Right lung (tissue), 5 donors: ENCODE data around the gene NRCAM. TPM values are rescaled to one million over a fixed set of nuclear protein-coding genes. Genes with fewer than 3 reads are reported as not detected.

Experiments
- DNase-seq, 2 donors: peaks; one replicate each; pipeline ENCODE4 v3.0.0-alpha.2; 2013
- polyA plus RNA-seq, 5 donors: library from polyadenylated mRNA; unstranded; fragments of 120-200 nt; gene quantifications; one replicate each; pipeline versions ENCODE4 v1.2.1 to v1.2.3, GENCODE V29; 2013; ENCODE audit warnings: inconsistent platforms in 1 of 5, low replicate concordance in 1 of 5; ENCODE audit not compliant: insufficient read length in 5 of 5, insufficient read depth in 1 of 5

NRCAM gene
- polyA plus RNA-seq, 5 donors = 12.3 to 34.9 (median 15.9) TPM

DNA sequence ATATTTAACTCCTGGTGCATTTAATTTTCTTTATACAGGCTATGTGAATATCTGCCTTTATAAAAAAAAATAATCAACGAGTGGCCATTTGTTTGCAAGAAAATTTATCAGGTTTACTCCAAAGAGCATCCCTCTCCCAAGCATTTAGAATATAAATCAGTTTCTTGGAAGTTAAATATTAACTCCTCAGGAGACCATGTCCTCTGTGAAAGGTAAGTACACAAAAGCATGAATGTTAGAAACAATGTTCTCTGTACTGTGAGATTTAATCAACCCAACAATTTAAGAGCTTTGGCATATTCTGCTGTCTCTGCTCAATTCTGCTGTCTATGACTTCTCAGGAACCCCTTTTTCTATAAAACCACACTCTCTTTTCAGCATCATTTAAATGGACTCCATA, 206.8 kb downstream of the NRCAM start:
- no peak for DNase-seq

DNA sequence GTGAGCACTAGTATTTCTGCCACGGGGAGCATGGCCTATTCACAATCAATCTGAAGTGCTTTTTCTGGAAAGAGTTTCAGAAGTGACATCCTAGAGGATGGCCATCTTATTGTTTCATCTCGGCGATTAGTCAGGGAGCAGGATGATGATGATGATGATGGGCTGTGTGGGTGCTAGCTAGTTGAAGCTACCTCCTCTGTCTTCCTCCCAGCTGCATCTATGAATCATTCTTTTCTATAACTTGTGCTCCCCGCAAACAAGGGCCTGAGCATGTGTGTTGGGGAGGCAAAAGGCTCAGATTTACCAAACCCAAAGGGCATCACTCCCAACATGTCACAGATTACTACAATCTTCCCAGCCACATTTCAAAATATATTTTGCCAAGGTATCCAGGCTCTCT, 207.4 kb downstream of the NRCAM start:
- no peak for DNase-seq

DNA sequence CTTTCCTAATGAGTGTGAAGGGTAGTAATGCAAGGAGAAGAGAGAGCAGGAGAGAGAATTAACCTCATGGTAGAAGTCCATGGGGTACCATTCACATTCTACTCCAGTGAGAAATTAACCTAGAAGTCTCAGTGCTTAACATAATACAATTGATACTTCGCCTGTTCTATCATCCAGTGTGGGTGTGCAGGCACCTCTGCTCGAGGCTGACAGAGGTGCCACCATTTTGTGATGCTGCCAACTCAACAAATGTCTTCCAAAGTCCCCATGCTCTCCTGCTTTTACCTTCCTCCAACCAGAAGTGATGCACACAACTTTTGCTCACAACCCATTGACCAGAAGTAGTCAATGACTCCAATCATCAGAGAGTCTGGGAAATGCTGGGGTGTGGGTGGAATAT, 207.8 kb downstream of the NRCAM start:
- no peak for DNase-seq

DNA sequence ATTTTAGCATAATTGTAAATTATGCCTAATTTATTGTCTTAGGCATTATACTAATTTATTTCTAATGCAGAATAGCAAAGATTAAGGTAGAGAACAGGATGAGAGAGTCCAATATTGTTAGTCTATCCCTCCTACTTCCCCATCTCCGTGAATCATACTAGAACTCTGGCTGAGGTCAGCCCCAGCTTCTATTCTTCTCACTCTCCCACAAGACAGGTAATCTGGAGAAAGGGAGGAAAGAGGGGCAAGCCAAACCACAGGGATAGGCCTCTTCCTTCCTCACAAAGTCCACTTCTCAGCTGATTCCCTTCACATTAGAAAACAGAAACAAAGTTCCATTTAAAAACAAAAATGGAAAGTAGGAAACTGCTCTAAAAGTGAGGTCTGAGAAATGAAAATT, 208.6 kb downstream of the NRCAM start:
- no peak for DNase-seq

DNA sequence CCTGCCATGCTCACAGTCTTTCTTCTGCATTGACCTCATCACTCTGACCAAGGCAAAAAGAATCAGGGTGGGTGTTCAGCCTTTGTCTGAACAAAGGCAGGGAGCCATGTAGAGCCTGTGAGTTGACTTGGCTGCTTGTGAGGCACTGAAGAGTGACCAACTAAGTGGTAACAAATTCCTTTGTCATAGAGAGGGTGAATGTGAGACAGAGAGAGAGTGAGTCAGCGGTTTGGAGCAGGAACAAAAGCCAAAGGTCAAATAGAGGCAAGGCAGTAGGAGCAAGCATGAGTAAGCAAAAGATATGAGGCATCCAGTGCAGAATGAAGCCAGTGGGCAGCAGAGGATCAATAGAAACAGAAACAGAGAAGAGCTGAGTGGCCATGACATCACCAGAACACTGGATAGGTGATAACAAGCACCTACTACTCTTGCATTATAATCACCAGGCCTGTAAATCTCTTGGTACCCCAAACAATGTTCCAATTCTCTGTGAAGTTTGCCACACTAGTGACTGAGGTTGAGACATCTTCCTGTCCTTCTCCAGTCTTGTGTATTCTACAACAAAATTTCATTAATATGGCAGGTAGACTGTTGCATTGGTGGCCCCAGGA, 209.9 kb downstream of the NRCAM start:
- DNase-seq = no peak

GRCh38 chr7:108245523-108246226, 210.6 kb downstream of the NRCAM start:
- DNase-seq = no peak

DNA sequence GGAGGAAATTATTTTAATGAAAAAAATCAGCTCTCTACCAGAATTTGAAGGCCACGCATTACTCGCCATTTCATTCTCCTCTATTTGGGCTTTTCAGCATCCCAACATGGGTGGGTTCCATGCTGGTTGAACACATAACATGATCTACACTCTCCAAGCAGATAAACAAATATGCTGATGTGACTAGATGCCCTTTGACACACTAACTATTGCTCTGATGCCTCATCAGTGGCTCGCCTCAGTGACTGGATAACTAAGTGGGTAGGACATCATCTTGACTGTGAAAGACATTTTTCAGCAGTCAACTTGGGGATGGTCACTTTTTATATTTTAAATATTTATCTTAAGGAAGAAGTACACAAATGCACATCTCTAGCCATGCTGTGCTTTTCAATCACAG, 212.1 kb downstream of the NRCAM start:
- no peak for DNase-seq

DNA sequence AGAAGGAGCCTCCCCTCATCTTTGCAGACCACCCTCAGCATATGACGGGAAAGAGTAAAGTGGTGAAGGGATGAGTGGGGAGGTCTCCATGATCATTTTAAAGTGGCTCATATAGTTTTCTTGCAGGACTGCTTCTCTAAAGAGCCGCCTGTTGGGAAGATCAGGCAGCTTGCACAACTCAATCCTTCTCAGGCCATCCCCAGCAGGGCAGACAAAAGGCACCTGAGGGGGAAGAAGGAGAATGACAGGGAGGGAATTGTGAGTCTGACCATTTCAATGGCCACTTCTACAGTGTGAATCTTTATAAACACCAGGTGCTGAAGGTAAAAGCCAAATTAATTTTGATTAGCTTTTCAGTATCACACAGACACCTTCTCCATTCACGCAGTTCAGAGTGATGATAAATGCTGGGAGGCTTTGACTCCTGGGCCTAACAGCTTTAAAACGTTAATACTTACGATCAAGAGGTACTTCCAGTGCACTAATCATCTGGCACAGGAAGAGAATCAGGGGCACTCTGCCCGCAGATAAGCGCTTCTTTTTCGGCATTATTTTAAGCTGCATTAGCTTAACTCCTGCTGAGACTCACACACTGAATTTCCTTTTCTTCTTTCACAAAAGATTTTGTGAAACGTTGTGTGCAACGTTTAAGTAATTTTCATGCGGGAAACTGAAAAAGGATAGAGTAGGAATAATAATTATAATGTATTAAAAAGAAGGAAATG, 216.6 kb downstream of the NRCAM start:
- DNase-seq = no peak

GRCh38 chr7:108236681-108237415, 219.4 kb downstream of the NRCAM start:
- no peak for DNase-seq

- DNase-seq = no peak
Measured at GRCh38 chr7:108235451-108236061, 220.7 kb downstream of the NRCAM start.

DNA sequence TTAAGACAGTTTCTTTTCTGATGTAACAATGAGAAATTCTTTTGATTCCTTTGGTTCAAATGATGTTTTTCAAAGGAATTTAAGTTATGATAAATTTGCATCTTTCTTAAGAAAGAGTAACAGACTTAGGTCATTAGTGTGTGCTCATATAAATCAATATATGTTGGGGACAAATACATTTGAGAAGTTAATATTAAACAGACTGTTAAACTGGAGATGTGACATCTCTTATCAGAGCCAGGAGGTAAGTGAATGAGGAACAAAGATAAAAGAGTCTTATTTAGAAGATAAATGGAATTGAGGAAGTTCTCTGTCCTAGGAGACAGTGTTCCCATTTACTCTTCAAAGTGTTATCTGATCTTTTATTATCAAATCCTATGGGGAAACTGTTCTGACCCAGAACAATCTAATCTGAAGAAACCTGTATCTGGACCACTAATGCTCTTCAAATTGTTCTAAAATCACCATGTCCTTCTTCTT, 221.2 kb downstream of the NRCAM start:
- no peak for DNase-seq

- DNase-seq = no peak
Measured at GRCh38 chr7:108234281-108234680, 222.0 kb downstream of the NRCAM start.

- DNase-seq = no peak
Measured at GRCh38 chr7:108232076-108232475, 224.2 kb downstream of the NRCAM start.

- no peak for DNase-seq
Measured at GRCh38 chr7:108231221-108231620, 225.0 kb downstream of the NRCAM start.

DNA sequence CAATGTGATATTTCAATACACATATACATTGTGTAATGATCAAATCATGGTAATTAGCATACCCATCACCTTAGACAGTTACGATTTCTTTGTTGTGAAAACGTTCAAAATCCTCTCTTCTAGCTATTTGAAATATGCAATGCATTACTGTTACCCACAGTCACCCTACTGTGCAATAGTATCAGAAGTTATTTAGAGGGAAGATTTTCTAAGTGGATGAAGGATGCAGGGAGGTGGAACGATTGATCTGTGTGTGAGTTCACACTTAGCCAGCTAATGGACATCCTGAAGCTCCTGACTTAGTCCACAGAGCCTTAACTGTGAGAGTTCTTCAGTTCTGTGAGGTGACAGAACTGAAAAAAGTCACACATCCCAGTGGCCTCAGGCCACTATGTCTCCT, 228.9 kb downstream of the NRCAM start:
- DNase-seq = no peak

DNA sequence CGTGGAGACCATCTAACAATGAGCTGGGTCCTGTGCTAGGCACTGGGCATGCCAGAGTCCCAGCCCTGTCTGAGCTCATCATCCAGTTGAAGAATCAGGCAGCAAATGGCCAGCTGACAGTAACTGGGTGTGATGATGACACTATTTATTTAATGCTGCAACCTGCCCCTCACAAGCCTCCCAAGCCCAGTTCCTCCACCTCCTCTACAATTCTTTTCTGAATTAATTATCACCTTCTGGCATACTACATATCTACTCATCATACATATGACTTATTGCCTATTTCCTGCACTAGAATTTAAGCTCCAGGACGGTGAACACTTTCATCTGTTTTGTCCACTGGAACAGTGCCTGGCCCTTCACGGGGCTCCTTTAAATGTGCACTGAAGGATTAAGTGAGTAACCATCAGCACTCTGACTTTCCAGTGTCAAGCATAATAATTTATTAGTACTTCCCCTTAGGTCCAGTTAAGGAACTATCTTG, 229.4 kb downstream of the NRCAM start:
- no peak for DNase-seq

- DNase-seq = no peak
Measured at GRCh38 chr7:108225531-108226181, 230.6 kb downstream of the NRCAM start.

- no peak for DNase-seq
Measured at GRCh38 chr7:108224387-108224786, 231.8 kb downstream of the NRCAM start.

GRCh38 chr7:108222236-108222892, 233.9 kb downstream of the NRCAM start:
- DNase-seq = peak in 1 of 2 donors; percentile 4

DNA sequence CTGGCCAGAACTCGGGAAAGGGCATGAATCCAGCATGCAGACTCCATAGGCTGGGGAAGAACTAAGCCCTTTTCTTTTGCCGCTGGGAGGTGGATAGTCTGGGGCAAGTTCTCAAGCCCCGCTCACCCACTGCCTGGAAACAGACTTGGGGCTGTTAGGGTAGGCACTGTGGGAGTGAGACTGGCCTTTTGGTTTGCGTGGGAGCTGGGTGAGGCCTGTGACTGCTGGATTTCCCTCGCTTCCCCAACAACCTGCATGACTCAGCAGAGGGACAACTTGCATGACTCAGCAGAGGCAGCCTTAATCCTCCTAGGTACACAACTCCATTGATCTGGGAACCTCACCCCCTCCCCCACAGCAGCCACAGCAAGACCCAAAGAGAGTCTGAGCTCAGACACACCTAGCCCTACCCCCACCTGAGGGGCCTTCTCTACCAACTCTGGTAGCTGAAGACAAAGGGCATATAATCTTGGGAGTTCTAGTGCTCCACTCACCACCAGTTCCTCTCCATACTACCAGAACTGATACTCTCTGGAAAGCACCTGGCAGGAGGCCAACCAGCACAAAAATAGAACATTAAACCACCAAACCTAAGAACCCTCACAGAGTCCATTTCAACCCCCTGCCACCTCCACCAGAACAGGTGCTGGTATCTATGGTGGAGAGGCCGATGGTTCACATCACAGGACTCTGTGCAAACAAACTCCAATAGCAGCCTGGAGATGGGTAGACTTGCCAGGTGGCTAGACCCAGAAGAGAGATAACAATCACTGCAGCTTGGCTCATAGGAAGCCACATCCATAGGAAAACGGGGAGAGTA, 244.6 kb downstream of the NRCAM start:
- DNase-seq = no peak
